Chondrocyte (in vitro differentiated cells): Measurements from ENCODE around the gene AUTS2. TPM values are rescaled to one million over a fixed set of nuclear protein-coding genes. Genes with fewer than 3 reads are reported as not detected.
A peak's percentile ranks its signal among the peaks of the same experiment; 100 is the strongest.

ENCODE experiments used
- DNase-seq: peaks from one replicate; pipeline ENCODE4 v3.0.0; 2021; ENCODE audit warnings: mixed read lengths, low spot score
- H3K27ac Mint-ChIP-seq: one replicate; pipeline ENCODE4 v1.8.0; 2021; ENCODE audit warnings: mild to moderate bottlenecking, moderate library complexity, mixed read lengths; ENCODE audit not compliant: unreplicated experiment
- H3K27me3 Mint-ChIP-seq: 2 replicates; pipeline ENCODE4 v1.8.0; 2021; ENCODE audit warnings: low read depth, mixed read lengths
- H3K36me3 Mint-ChIP-seq: 2 replicates; pipeline ENCODE4 v1.8.0; 2021; ENCODE audit warnings: low read depth, mixed read lengths
- H3K4me1 Mint-ChIP-seq: 2 replicates; pipeline ENCODE4 v1.8.0; 2021; ENCODE audit warnings: low read depth, mild to moderate bottlenecking, mixed read lengths
- H3K4me3 Mint-ChIP-seq: one replicate; pipeline ENCODE4 v1.8.0; 2021; ENCODE audit warnings: mild to moderate bottlenecking, moderate library complexity, mixed read lengths; ENCODE audit not compliant: unreplicated experiment
- H3K9me3 Mint-ChIP-seq: 2 replicates; pipeline ENCODE4 v1.8.0; 2021; ENCODE audit warnings: low read depth, mixed read lengths
- total RNA-seq: library from RNA; stranded (reverse); gene quantifications from 3 replicates; pipeline ENCODE4 v1.2.1, GENCODE V29; 2021
- TF ChIP-seq, protein P1 (sequence below): fragments of 200-600 bp; sonication (generic); IDR thresholded peaks from 2 replicates; pipeline ENCODE4 v1.5.0; 2021; ENCODE audit warnings: antibody characterized with exemption, mild to moderate bottlenecking, moderate library complexity

AUTS2 gene
- total RNA-seq, 1 donor from 2014 or later: 31.5 TPM

- Mint-ChIP-seq H3K27ac (no peak overlapping the region), H3K9me3 (no peaks in the 10 kb centered on the region), H3K4me3 (no peak overlapping the region), H3K27me3 (no peaks in the 10 kb centered on the region), H3K4me1 (peaks cover 31% of the 10 kb centered on the region), H3K36me3 (no peaks in the 10 kb centered on the region)
- TF ChIP-seq, protein P1, sequence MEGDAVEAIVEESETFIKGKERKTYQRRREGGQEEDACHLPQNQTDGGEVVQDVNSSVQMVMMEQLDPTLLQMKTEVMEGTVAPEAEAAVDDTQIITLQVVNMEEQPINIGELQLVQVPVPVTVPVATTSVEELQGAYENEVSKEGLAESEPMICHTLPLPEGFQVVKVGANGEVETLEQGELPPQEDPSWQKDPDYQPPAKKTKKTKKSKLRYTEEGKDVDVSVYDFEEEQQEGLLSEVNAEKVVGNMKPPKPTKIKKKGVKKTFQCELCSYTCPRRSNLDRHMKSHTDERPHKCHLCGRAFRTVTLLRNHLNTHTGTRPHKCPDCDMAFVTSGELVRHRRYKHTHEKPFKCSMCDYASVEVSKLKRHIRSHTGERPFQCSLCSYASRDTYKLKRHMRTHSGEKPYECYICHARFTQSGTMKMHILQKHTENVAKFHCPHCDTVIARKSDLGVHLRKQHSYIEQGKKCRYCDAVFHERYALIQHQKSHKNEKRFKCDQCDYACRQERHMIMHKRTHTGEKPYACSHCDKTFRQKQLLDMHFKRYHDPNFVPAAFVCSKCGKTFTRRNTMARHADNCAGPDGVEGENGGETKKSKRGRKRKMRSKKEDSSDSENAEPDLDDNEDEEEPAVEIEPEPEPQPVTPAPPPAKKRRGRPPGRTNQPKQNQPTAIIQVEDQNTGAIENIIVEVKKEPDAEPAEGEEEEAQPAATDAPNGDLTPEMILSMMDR: no peak
- DNase-seq: no peak
Measured at GRCh38 chr7:69759373-69759772, 161.1 kb downstream of the AUTS2 start.

- no peak for DNase-seq
- TF ChIP-seq, protein P1: no peak
- Mint-ChIP-seq H3K27me3 (no peaks in the 10 kb centered on the region), H3K4me3 (no peak overlapping the region), H3K9me3 (no peaks in the 10 kb centered on the region), H3K36me3 (no peaks in the 10 kb centered on the region), H3K4me1 (peaks cover 23% of the 10 kb centered on the region), H3K27ac (peak overlapping the region; percentile 4)
Measured at GRCh38 chr7:69761290-69761922, 163.1 kb downstream of the AUTS2 start.

DNA sequence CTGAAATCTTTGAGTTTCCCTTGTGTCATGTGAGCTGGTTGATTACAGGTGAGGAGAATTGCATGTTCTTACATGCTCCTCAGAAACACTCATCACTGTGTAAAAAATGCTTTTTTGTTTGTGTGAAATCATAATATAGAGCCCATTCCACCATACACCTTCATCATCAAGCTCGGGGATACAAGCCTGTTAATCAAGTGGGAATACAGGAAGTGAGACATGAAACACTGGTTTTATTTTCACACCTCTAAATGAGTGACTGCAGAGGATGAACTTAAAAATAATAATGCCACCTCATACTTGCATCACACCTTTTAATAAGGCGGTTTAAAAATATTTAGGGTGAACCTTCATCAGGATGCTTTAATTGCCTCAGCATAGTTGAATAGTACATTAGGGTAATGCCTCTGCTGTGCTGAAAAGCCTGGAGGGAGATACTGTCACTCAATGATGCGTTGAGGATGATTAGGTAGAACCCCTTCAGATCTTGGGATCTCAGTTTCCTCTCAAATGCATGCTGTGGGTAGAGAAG, 164.6 kb downstream of the AUTS2 start:
- H3K27me3 Mint-ChIP-seq: no peaks in the 10 kb centered on the region
- DNase-seq: no peak
- no peak overlapping the region for H3K4me3 Mint-ChIP-seq
- peaks cover 9% of the 10 kb centered on the region for H3K4me1 Mint-ChIP-seq
- TF ChIP-seq, protein P1: no peak
- no peaks in the 10 kb centered on the region for H3K36me3 Mint-ChIP-seq
- no peaks in the 10 kb centered on the region for H3K9me3 Mint-ChIP-seq
- H3K27ac Mint-ChIP-seq: no peak overlapping the region

DNA sequence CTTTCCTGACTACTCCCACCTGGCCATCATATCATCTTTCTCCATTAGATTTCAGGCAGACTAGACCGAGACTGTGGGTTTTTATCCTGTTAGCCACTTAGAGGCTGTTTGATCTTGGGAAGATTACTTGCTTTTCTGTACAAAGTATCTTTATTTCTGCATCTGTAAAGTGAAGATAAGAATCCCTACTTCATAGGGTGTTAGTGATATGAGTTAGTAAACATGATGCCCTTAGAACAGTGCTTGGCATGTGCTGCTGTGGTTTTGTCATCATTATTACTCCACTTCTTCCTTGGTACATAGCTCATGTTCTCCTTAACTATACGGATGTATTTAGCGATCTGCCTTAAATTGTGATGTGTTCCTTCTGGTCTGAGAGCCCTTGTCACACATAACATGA, 165.2 kb downstream of the AUTS2 start:
- Mint-ChIP-seq H3K9me3 (no peaks in the 10 kb centered on the region), H3K27me3 (no peaks in the 10 kb centered on the region), H3K36me3 (no peaks in the 10 kb centered on the region), H3K4me1 (peaks cover 4% of the 10 kb centered on the region), H3K4me3 (no peak overlapping the region), H3K27ac (no peak overlapping the region)
- TF ChIP-seq, protein P1: no peak
- no peak for DNase-seq

DNA sequence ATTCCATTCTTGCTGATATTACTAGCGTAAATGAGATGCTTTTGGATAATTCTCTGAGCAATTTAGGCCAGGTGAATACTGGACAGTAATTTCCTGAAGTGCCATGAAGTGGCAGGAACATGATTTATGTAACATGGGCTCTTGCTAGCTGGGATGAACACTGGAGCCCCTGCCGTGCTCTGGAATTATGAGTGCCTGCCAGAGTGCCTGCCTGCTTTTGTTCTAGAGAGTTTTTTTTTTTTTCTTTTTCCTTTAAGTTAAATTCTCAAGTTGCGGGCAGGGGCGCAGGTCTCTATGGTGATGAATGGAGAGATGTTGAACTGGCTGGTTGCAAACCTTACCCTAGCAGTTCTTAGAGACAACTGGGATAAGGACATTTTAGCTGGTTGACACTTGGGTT, 165.9 kb downstream of the AUTS2 start:
- Mint-ChIP-seq H3K4me1 (peaks cover 8% of the 10 kb centered on the region), H3K36me3 (no peaks in the 10 kb centered on the region), H3K9me3 (no peaks in the 10 kb centered on the region), H3K4me3 (no peak overlapping the region), H3K27ac (no peak overlapping the region), H3K27me3 (no peaks in the 10 kb centered on the region)
- no peak for DNase-seq
- TF ChIP-seq, protein P1: no peak
